ENCODE measurements around the gene PID1. TPM values are rescaled to one million over a fixed set of nuclear protein-coding genes. Genes with fewer than 3 reads are reported as not detected.
A peak's percentile ranks its signal among the peaks of the same experiment; 100 is the strongest.

The PID1 gene
- total RNA-seq, 2 donors from 2014 or later, result 33.8 to 42.4 TPM

DNA sequence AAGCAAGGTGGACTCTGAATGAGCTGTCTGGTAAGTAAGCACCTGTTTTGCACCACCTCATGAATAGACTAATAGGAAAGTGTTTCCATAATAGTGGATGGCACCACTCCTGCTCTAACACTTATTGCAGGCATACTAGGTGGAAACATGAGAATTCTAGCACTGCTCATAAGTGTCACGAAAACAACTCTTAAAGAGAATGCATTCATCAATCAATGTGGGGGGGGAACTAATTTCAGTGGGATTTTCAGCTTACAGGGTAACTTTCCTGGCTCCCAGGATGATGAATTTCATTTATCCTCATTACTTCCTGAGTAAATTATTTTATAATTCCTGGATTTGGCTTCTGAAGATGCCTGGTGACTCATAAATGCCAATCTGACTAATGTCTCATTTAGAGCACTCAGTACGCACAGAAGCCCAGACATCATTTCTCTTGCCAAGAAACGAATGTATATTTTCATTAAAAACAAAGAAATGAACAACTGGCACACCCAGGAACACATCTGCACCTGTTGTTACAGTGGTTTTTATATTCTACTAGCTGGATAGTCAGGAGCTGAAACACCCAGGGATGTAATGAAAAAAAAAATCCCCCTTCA is 129.6 kb downstream of the PID1 start:
- intact Hi-C loops (cut with DNase I), result no loop called here
- DNase-seq (ENCODE audit: low spot score), result no peak

DNA sequence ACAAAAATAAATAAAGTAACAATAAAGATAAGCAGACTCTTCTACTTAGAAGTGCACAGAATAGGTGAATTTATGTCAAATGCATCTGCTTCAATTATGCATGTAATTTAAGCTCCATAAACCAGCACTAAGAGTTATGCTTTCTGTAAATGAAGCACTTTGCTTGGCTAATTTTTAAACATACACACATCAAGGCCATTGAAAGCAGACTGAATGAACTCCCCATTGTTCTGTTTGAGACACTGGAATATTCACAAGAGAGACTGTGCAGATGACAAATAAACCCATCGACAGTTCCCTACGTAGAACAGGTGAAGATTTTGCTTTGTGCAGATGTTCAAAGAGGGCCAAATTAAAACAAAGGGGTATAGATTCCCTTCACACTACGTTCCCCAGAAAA is 133.4 kb downstream of the PID1 start:
- intact Hi-C loops (cut with DNase I), result loop anchor here in 1 of 2 donors (5.0 kb wide), 1 partner anchor 135 kb away; the partner anchor contains the start of gene PID1
- no peak for DNase-seq (ENCODE audit: low spot score)

DNA sequence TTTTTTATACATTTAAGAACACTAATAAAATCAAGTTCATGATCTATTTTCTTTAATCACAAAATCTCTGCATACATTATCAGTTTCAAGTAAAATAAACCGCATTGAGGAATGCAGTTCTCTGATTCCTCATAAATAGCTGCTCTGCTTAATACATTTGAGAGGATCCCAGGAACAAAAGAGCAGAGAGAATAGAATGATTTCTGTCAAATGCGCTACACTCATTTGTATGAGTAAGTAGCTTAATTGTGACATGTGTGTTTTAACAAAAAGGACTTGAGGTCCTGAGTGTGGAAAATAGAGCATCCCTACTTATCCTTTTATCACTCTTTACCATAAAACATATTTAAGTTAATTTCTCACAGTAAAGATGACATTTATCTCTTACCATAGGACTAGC is 134.0 kb downstream of the PID1 start:
- DNase-seq (ENCODE audit: low spot score), result no peak
- intact Hi-C loops (cut with DNase I), result loop anchor here in 1 of 2 donors (5.0 kb wide), 1 partner anchor 135 kb away; the partner anchor contains the start of gene PID1

DNA sequence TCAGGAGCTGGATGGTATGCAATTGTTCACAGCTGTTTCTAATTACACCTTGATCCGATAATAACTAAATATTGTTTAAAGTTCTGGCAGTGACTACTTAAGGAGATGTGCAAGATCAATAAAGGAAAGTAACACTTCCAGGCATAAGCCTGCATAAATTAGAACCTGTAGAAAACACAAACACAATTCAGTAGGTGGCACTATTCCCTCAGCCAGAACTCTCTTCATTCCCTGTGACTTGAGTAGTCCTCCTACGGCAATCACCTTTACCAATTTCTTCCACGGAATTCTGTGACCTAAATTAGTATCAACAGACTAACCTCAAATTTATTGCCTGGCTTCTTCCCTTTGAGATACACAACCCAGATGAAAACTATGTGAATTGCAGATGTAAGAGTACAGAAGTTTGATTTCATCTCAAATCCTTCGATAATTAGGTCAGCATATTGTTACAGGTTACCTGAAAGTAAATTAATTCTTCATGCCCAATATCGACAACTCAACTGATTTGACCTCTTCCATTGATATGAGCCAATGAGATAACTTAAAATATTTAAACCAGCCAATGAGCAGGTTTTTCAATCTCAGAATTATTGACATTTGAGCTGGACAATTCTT is 137.8 kb downstream of the PID1 start:
- intact Hi-C loops (cut with DNase I), result no loop called here
- DNase-seq (ENCODE audit: low spot score), result no peak

DNA sequence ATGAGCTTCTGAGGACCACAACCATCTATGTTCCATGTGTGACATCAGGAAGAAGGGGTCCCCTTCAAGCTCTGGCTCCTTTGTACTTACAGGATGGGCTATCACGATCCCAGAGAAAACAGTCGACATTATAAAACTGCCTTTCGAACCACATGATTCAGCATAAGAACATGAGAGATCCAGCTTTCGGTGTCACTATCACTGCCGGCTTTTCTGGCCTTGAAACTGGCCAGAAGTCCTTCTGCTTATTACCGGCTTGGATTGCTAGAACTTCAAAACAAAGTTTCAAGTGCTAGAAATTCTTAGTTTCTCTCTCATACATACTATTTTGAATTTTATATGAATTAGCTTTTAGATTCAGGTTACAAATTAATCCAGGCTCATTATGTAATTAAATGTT is 138.9 kb downstream of the PID1 start:
- no peak for DNase-seq (ENCODE audit: low spot score)

DNA sequence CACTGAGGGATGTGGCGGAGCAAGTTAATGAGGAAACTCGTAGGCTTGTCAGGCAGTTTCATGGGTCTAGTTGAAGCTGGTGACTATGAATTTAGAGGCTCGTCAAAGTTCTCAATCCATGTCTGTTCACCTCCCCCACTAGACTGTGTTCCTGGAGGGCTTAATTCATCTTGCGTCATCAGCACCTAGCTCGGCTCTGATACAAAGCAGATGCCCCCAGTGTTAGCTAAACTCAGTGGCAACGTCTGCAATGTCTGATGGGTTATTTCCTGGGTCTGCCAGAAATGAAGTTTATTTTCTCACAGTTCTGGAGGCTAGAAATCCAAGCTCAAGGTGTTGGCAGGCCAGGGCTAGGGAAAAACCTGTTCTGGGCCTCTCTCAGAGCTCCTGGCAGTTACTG is 140.6 kb downstream of the PID1 start:
- intact Hi-C loops (cut with DNase I), result no loop called here
- DNase-seq (ENCODE audit: low spot score), result no peak

More for the DNA sequence above, 138.9 kb downstream of the PID1 start:
- intact Hi-C loops (cut with DNase I), result no loop called here

DNA sequence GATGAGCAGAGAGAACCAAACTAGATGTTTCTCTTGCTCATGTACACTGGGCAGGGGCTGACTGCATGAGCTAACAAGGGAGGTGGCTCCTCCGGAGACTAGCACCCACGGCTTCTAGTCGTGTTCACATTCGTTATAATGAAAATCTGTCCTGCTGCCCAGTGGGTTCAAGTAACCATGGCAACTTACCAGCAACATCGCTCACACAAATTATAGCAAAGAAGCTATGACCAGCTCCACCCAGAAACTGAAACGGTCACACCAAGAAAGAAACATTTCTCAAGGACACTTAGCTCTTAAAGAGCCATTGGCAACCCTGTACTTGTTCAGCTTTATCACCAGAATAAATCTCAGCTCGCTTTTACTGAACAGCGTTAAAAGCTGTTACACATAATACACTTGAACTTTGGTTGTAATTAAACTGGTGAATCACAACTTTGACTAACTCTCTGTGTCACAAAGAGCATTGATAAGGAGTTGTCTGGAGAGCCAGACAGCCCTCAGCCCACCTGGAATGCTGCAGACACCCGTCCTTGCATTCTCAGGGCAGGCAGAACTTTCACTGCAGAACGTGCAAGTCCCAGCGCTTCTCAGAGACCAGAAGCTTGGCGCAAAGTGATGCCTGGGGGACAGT is 141.2 kb downstream of the PID1 start:
- peak; percentile 85 for DNase-seq (ENCODE audit: low spot score)
- intact Hi-C loops (cut with DNase I), result no loop called here

DNA sequence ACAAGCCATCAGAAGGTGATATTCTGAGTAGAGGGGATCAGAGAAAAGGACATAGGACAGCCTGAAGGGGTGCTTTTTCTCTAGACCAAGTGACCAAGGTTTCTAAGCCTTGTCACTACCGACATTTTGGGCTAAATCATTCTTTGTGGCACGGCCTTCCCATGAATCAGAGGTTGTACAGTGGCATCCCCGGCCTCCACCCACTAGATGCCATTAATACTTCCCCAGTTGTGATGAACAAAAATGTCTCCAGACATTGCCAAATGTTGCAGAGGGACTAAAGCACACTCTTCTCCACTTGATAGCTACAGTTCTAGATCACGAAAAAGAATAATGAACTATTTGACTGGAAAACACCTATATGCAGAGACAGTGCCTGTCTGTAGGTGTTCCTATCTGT is 143.6 kb downstream of the PID1 start:
- intact Hi-C loops (cut with DNase I), result no loop called here
- no peak for DNase-seq (ENCODE audit: low spot score)

DNA sequence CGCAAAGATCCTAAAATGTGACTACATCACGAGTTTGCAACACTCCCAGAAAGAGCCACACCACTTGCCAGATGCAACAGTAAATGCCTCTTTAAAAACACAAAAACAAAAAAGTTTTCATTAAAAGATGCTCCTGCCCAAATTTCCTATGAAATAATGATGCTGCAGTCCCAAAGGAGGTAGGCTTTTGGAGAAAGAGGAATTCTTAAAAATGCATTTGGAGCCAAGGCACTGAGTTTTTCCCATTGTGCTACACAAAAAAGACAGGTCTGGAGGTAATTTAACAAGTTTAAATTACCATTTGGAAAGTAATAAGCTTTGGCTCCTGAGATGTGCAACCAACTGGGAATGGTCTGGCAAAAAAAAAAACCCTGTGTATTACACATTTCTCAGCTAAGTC is 145.0 kb downstream of the PID1 start:
- DNase-seq (ENCODE audit: low spot score), result no peak
- intact Hi-C loops (cut with DNase I), result no loop called here

DNA sequence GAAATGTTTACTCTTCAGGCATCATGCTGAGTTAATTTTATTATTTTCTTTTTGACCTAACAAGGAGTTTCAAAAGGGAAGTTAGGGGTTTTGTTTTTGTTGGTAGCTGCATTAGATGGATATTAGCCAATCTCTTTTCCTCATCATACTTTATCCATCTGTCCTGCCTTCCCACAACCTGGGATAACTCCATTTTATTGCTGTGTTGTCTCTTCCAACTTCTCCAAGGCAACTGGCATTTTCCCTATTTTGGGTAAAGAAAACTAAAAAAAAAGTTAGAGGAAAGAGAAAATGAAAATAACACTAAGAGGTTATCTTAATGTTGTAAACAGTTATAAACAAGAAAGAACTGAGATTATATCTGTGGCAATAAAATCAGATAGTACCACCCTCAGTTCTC is 147.0 kb downstream of the PID1 start:
- intact Hi-C loops (cut with DNase I), result no loop called here
- no peak for DNase-seq (ENCODE audit: low spot score)

DNA sequence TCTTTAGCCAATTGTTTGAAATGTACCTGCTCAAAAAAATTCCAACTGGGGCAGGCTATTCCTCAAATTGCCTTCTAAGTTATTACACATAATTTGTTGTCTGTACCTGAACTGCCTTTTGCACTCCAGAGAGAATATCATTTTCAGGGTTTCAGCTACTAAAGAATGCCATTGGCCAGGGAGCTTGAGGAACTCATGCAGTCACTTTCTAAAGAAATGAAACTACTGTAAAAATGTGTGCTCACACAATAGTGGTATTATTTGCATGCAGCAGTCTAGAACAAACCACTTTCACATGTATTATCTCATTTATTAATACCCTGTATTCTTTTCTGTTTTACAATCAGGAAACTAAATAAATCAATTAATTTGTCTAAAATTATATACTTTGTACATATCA is 152.2 kb downstream of the PID1 start:
- intact Hi-C loops (cut with DNase I), result no loop called here

DNA sequence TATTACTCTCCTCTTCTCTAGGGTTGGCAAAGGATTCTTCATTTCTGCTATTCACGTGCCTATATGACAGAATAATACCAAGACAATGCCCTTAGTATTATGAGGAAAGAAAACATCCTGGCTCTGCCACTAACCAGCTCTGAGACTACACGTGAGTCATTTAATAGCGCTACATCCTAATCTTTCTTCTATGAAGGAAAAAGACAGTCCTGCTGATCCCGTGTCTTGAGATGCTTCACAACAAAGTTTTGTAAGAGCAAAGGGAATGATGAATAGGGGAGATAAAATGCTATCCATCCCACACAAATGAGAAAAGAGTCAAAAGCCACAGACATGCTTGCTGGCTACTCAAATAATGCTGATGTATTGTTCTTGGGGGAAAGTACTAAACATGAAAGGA is 152.8 kb downstream of the PID1 start:
- no peak for DNase-seq (ENCODE audit: low spot score)
- intact Hi-C loops (cut with DNase I), result no loop called here

More for the DNA sequence above, 152.2 kb downstream of the PID1 start:
- no peak for DNase-seq (ENCODE audit: low spot score)

DNA sequence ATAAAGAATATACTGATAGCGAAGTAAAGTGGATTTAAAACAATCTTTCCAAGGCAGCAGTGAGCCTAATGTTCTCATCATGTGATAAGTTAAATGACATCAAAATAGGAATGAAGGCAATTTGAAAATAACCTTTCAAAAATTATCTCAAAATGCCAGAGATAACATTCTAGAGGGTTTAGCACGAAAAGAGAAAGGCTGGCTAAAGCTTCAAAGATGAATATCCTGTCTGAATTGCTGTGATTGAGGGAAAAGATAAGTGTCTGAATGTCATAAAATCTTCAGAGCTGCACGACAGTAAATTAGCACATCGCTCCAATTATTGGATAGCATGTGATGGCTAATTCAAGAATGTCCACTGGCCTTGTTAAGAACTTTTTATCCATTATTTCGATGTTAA is 159.3 kb downstream of the PID1 start:
- DNase-seq (ENCODE audit: low spot score), result no peak
- intact Hi-C loops (cut with DNase I), result no loop called here

DNA sequence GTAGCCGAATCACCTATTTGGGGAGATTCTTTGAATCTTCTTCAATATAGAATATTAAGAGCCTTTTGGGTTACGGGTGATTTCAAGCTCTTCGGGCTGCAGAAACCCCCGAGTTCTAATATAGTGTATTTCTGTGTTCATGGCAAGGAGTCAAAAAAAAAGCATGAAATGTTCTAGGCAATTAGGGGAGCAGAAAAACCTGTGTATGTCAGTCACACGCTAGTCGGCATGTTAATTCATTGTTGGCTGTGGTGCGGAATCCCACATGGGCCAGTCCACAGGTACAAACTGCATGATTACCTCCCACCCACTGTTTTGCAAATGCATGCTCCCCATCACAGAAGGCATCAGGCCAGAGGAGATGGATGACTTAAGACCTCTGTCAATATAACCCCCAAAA is 161.9 kb downstream of the PID1 start:
- intact Hi-C loops (cut with DNase I), result no loop called here
- DNase-seq (ENCODE audit: low spot score), result no peak

DNA sequence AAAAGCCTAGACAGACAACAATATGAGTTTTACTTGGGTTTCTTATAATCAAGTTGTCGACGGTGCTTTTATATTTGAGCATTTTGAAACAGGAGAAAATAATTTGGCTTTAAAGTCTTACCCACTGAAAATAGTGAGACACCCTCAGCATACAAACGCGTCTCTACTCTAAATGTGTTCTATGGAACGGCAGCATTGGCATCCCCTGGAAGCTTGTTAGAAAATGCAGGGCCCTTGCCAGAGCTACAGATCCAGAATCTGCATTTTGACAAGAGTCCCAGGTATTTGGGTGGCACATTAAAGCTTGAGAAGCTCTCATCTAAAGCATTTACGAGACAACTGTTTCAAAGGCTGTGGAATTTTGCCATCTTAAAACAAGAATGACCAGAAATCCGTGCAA is 163.5 kb downstream of the PID1 start:
- intact Hi-C loops (cut with DNase I), result no loop called here
- no peak for DNase-seq (ENCODE audit: low spot score)

DNA sequence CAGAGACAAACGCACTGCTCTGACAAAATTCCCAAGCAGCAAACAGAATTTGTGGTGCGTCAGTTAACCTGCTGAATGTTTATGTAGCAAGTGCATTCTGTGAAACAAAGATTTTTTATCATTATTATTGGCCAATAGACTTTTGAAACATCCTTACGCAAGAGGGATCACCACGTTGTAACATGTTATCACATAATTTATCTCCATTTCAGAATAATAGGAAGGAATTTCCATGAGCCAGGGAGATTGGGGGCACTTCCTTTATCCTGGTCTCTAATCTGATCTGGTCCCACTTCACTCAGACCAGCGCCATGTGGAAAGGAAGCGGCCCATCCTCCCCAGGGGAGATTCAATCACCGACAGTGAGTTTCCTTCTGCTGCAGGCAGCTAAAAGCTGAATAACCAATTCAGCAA is 166.1 kb downstream of the PID1 start:
- DNase-seq (ENCODE audit: low spot score), result no peak
- intact Hi-C loops (cut with DNase I), result no loop called here

DNA sequence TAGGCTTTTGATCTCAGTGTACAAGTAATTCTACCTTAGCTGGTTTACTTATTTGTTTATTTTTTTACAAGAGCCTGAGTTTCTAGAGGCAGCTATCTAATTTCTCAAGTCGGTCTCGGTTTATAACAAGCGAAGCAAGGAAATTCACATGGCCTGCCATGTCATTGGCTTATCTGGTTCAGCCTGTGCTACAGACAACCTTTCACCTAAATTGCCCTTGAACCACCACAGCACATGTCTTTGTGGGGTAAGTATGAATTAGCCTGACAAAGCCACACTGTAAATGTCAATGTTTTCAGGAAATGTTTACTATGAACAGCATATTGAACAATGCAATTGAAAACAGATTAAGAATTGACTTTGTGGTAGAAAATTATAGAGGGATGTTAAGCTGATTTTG is 167.1 kb downstream of the PID1 start:
- intact Hi-C loops (cut with DNase I), result no loop called here
- no peak for DNase-seq (ENCODE audit: low spot score)

DNA sequence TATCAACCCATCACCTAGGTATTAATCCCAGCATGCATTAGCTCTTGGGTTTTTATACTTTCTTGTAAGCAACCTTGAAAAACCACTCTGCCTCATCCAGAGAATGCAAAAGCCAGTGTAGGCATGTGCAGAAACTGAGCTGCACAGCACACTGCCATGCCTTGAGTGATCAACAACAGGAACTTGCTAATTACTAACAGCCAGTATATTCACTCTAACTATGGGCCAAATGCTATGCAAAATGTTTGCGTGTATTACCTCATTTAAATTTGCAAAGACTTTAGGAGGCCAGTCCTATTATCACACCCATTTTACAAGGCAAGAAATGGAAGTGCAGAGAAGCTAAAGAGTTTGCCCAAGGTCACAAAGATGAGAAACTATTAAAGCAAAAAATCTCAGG is 169.8 kb downstream of the PID1 start:
- intact Hi-C loops (cut with DNase I), result no loop called here
- no peak for DNase-seq (ENCODE audit: low spot score)

DNA sequence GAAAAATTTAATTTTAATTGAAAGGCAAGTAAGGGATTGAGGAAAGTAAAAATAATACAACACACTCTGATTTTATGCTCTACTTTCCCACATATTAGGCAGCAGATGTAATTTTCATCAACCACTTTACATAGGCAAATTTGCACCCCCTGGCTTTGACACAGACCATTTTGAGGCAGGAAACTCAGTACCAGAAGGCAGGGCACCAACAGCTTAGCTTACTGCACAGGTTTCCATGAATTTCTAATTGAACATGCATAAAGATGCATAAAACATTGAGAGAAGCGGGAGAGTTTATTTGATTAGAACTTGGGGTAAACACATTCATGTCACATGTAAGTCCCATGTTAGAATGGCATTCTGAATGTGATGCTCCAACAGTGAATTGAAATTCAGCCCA is 171.9 kb downstream of the PID1 start:
- intact Hi-C loops (cut with DNase I), result no loop called here
- DNase-seq (ENCODE audit: low spot score), result no peak

DNA sequence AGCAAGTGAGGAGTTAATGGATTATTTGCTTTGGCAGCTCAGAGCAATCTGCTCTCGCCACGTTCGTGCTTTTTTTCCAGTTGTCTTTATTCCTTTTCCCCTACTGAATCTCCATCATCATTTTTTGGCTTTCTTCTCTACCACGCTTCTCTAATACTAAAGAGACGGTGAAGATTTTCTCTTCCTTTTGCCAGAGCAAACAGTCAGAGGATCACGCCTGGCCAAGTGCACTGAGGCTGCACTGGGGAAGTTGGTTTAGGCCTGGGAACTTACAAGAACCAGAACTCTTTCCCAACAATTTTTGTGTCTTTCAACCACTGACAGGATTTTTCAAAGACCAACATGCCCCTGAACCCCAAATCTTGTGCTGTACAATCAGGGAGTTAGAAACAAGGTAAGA is 172.3 kb downstream of the PID1 start:
- intact Hi-C loops (cut with DNase I), result no loop called here
- peak; percentile 83 for DNase-seq (ENCODE audit: low spot score)
